Right ventricle myocardium inferior (tissue), 1 donor: ENCODE results near the gene OR13A1. TPM values are rescaled to one million over a fixed set of nuclear protein-coding genes. Genes with fewer than 3 reads are reported as not detected.
"Not testable (repeated sequence)": the region's sequence is repeated elsewhere in the genome, so short reads cannot be mapped to it uniquely, and the experiment has no call there.

Experiments used
- ATAC-seq: fragments of 200-7000 bp; cut with Tn5 transposase; one replicate; pipeline ENCODE4 v1.9.1; 2020; ENCODE audit warnings: mild to moderate bottlenecking, moderate library complexity
- DNase-seq: peaks from one replicate; pipeline ENCODE4 v3.0.0; 2021; ENCODE audit errors: missing footprints
- intact Hi-C: fragments of 100-400 bp; cut with DNase I; formaldehyde crosslinking; loops from one replicate; pipeline ENCODE4 v1.11.0; 2022
- total RNA-seq: library from RNA; stranded (reverse); fragmentation: NEBNext Ultra II Directional; extraction: Animal tissue kit (Norgen Biotek cat#: 25700); gene quantifications from one replicate; pipeline ENCODE4 v1.2.1, GENCODE V29; 2021
- donor health status: DM: no; HTN: yes; CAD: no; lungs with severe emphysema.

Gene OR13A1
- total RNA-seq, 1 donor from 2014 or later = not detected

DNA sequence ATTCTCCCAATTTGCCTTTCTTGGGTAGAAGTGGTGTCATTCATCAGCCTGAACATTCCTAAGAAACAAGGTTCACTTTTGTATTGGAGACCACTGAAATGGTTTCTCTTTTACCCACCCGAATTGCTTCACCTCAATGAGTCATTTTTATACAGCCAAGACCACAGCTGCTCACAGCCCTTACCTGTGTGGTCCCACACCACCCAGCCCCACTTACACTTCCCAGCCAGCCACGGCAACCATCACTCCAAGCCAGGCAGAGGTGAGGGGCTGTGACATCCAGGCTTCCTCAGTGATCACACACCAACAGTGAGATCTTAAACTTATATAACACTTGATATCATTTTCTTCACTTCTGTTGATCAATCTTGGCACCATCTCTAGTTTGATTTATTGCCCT is 20.7 kb downstream of the OR13A1 start:
- DNase-seq = peak; percentile 37
- no peak for ATAC-seq
- intact Hi-C loops = no loop called here

DNA sequence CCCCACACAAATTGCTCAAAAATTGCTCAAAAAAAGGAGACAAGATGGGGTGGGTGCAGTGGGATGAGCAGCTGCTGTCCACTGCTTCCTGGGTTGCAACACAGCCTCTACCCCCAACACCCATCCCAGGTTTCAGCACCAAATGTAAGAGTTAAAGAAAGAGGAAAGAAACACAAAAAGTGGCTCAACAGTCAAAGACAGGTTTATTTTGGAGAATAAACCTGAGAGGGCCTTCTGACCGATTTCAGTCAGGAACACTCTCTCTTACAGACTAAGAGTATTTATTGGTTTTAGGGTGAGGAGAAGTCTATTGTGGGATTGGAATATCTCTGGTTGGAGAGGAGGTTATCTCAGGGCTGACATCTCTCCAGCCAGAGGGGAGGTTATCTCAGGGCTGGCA is 28.4 kb downstream of the OR13A1 start:
- intact Hi-C loops = no loop called here

DNA sequence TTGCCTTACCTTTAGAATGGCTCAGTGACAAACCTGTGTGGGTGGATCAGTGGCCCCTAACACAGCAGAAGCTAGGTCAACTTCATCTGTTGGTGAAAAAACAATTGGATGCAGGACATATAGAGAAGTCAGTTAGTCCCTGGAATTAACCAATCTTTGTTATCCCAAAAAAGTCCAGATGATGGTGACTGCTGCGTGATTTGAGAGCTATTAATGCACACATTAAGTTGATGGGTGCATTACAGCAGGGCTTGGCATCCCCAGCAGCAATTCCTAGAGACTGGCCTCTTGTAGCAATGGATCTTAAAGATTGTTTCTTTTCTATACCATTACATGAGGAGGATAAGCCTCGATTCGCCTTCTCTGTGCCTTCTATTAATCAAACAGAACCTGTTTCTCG is 33.3 kb downstream of the OR13A1 start:
- no peak for DNase-seq
- no peak for ATAC-seq
- intact Hi-C loops = no loop called here

More for the DNA sequence above, 28.4 kb downstream of the OR13A1 start:
- no peak for DNase-seq
- ATAC-seq = no peak

DNA sequence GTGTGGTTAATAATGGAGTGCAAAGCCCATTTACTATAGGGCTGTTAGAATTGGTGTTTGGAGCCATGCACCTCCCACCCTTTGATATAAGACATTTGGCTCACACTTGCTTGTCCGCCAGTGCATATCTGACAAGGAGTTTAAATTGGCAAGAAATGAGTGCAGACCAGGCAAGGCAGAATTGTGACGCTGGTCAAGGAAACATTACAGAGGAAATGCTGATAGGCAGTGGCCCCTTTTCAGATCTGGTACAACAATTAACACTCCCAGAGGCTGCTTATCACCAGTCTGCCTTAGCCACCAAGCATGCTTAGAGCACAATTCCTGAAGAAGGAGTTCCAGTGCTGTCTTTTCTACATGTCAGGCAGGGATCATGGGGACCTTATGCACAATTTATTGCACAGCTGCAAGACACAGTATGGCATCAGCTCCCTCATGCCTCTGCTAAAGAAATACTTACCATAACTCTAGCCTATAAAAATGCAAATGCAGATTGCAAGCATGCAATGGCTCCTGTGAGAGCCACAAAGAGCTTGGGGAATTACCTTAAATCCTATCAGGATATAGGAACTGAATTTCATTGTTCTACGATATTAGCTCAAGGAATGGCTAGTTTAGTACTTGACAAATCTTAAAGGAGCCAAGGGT is 35.2 kb downstream of the OR13A1 start:
- intact Hi-C loops = no loop called here
- ATAC-seq (no peak), DNase-seq (no peak)

DNA sequence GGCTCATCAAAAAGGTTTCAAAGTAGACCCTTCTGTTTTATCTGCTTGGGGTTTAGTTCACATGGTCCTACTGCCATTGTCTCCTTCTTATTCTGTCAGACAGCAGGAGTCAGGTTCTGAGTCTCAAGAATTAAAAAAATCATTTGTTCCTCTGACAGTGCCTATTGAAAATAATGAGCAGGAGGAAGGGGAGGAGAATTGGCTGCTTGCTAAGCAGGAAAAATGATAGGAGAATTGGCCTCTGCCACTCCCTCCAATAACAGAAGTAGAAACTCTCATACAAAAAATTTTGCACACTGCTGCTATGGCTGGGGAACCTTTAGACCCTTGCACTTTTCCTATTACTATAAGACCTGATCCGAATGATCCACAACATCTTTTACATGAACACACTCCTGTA is 35.7 kb downstream of the OR13A1 start:
- intact Hi-C loops = no loop called here
- no peak for ATAC-seq

DNA sequence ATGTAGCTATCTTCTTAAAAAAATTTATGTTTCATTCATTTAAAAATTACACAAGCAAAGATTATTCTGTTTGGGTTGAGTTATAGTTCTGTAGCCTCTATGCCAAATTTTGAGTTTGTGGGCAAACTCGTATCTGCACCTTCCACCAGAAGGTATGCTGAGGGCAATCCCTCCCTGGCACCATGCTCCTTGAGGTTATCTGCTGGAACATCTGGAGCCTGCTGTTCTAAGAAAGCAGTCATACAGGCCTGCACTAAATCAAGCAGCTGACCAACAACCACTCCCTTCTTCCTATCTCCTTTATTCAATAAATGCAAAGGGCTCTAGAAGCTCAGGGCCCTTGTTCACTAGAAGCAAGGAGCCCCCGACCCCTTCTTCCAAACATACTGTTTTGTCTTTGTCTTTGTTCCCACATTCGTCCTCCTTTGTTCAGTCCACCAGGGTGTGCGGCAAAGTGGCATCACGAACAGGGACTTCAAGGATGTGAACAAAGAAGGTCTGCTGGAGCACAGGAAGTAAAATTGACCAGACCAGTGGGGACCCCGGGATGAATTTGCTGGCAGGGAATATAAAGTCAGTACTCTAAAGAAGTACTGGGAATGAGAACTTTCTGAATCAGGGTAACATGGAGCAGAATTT is 36.4 kb downstream of the OR13A1 start:
- no peak for ATAC-seq
- intact Hi-C loops = no loop called here

More for the DNA sequence above, 35.7 kb downstream of the OR13A1 start:
- DNase-seq = no peak

DNA sequence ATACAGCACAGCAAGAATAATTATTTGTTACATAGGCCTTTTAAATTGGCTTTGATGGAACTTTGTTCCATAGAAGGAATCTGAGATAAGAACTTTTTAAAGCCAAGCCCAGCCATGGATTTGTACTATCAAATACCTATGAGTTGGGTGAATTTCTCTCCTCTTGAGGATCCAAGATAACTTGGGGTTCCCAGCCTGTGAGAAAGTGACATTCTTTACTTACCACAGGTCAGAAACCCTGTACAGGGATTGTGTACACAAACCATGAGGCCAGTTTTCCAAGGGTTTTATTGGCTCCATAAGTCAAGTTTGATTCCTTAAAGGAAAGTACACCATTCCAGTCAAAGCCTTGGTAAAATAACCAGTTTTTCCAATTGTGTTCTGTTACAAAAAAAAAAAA is 39.3 kb downstream of the OR13A1 start:
- ATAC-seq, intact Hi-C loops, DNase-seq: not testable (repeated sequence)

More for the DNA sequence above, 36.4 kb downstream of the OR13A1 start:
- no peak for DNase-seq

DNA sequence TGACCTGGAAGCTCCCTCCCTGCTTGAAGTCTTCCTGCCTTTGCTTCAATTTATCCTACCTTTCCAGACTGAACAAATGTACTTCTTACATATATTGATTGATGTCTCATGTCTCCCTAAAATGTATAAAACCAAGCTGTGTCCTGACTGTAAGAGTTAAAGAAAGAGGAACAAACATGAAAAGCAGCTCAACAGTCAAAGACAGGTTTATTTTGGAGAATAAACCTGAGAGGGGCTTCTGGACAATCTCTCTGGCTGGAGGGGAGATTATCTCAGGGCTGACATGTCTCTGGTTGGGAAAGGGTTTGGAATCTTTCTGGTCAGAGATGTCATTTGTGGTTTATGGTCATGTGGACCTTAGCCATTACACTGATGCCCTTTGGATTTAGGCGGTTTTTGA is 41.0 kb downstream of the OR13A1 start:
- ATAC-seq = no peak
- intact Hi-C loops = no loop called here
- DNase-seq = no peak

DNA sequence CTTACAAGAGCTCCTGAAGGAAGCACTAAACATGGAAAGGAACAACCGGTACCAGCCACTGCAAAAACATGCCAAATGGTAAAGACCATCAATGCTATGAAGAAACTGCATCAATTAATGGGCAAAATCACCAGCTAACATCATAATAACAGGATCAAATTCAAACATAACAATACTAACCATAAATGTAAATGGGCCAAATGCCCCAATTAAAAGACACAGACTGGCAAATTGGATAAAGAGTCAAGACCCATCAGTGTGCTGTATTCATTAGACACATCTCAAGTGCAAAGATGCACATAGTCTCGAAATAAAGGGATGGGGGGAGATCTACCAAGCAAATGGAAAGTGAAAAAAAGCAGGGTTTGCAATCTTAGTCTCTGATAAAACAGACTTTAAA is 47.6 kb downstream of the OR13A1 start:
- intact Hi-C loops, DNase-seq, ATAC-seq: not testable (repeated sequence)

DNA sequence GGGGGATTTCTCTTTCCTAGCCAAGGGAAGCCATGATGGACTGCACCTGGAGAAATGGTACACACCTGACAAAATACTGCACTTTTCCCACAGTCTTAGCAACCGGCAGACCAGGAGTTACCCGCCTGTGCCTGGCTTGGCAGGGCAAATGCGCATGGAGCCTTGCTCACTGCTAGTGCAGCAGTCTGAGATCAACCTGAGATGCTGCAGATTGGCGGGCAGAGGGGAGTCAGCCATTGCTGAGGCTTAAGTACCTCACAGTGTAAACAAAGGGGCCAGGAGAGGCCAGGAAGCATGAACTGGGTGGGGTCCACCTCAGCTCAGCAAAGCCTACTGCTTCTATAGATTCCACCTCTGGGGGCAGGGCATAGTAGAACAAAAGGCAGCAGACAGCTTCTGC is 49.4 kb downstream of the OR13A1 start:
- ATAC-seq (no peak), DNase-seq (no peak)
- intact Hi-C loops = no loop called here

DNA sequence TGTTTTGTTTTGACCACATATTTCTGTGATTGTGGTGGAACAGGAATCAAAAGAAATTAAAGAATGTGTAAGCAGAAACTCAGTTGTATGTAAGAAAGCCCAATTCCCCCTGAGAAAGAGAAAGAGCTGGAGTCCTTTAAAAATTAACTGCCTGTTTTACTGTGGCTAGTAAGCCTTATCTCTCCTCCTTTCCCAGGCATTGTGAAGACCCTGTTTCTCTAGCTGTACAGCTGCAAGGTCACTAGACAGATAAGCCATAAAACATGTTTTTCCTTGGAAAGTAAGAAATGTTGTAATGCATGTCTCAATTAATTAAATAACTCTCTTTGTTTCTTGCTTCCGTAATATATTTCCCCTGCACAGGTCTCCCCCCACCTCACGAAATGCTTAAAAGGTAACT is 53.5 kb downstream of the OR13A1 start:
- DNase-seq (no peak), ATAC-seq (no peak)
- intact Hi-C loops = no loop called here

DNA sequence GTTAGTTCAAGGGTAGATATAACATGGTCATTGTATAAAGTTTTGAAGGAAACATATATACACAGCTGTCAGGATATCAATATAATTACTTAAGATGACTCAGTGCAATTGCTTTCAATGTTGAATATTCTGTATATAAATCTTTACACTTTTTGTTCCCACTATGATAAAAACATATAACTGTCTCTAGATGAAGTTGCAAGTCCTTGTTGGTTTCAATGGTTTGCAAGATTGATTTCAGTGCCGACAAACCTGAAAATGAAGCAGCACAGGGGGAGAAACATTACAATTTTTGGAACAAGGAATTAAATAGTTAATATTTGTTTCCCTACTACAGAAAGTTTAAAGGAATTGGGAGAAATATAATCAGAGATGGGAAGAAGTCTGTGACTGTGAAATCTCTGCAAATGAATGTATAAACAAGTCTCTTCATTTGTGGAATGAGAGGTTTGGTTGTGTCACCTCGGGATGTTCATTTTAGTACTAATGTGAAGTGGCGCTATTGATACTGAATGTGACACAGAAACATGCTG is 54.1 kb downstream of the OR13A1 start:
- intact Hi-C loops = no loop called here
- DNase-seq = no peak
- no peak for ATAC-seq

DNA sequence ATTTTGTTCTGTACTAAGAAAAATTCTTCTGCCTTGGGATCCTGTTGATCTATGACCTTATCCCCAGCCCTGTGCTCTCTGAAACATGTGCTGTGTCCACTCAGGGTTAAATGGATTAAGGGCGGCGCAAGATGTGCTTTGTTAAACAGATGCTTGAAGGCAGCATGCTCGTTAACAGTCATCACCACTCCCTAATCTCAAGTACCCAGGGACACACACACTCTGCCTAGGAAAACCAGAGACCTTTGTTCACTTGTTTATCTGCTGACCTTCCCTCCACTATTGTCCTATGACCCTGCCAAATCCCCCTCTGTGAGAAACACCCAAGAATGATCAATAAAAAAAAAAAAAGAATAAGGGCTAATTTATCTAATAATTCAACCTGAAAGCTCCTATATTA is 54.8 kb downstream of the OR13A1 start:
- ATAC-seq, intact Hi-C loops, DNase-seq: not testable (repeated sequence)

DNA sequence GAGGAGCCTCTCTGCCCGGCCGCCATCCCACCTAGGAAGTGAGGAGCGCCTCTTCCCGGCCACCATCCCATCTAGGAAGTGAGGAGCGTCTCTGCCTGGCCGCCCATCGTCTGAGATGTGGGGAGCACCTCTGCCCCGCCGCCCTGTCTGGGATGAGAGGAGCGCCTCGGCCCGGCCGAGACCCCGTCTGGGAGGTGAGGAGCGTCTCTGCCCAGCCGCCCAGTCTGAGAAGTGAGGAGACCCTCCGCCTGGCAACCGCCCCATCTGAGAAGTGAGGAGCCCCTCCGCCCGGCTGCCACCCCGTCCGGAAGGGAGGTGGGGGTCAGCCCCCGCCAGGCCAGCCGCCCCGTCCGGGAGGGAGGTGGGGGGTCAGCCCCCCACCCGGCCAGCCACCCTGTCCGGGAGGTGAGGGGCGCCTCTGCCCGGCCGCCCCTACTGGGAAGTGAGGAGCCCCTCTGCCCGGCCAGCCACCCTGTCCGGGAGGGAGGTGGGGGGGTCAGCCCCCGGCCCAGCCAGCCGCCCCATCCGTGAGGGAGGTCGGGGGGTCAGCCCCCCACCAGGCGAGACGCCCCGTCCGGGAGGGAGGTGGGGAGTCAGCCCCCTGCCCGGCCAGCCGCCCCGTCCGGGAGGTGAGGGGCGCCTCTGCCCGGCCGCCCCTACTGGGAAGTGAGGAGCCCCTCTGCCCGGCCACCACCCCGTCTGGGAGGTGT is 55.5 kb downstream of the OR13A1 start:
- DNase-seq, intact Hi-C loops, ATAC-seq: not testable (repeated sequence)

DNA sequence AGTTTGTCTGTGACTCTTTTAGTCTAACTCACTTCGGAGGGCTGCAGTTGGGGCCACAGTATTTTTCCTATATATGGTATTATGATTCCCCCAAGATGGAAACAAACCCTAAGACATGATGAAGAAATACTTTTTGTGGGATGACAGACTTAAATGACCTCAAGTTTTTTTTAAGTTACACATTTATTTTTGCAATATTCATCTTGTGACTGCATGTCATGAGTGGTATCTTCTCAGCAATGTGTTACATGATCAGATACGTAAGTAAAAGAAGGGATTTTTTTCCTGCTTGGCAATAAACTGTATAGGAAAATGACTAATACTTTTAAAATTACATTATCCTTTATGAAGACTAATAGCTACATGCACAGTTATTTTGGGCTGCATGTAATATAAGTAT is 57.8 kb downstream of the OR13A1 start:
- ATAC-seq (no peak), DNase-seq (no peak)
- intact Hi-C loops = no loop called here

DNA sequence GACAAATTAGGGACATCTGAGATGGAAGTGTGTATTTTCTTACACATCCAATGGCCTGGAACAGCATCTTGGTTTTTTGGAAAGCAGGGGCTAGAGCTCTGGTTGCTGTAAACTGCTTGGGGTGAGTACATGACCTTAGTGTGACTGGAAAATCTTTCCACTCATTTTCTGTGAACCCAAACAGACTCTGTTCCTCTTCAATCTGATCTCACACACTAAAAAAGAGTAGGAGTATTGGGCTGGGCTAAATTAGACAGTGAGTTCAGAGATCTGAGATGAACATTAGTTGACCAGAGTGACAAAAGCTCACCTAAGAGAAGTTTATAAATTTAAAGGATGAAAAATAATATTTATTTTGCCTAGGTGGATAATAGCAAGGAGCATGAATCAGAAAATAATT is 59.2 kb downstream of the OR13A1 start:
- no peak for ATAC-seq
- DNase-seq = no peak

DNA sequence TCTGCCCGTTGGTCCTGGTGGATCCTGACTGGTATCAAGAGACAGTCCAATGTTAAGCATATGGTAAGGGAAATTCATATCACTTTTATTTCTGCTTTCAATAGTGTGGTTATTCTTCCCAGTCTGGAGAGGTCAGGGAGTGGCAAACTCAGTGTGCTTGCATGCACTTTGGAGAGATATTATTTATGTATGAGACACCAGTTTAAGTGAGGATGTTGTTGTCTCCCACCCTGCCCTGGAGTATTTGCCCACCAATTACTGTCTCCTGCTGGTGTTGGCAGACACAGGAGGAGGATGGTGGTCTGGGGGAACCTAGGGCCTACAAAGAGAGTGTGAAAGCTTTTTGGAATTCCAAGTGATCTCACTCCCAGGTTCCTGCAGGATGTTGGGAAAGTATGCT is 59.7 kb downstream of the OR13A1 start:
- intact Hi-C loops = no loop called here
- DNase-seq = no peak
- ATAC-seq = no peak

More for the DNA sequence above, 59.2 kb downstream of the OR13A1 start:
- intact Hi-C loops = no loop called here

DNA sequence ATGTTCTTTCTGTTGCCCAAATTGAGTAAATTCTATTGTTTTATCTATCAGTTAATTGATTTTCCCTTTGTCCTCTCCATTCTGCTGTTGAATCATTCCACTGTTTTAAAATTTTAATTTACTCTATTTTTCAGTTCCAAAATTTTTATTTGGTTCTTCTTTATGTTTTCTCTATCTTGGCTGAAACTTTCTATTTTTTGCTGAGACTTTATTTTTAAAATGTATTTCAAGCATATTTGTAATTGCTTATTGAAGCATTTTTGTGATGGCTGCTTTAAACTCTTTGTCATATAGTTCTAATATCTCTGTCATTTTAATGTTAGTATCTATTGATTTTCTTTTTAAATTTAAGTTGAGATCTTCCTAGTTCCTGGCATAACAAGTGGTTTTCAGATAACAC is 60.5 kb downstream of the OR13A1 start:
- intact Hi-C loops = loop anchor here (5.0 kb wide), 1 partner anchor 207 kb away; no protein-coding TSS in a partner anchor
- DNase-seq = no peak

DNA sequence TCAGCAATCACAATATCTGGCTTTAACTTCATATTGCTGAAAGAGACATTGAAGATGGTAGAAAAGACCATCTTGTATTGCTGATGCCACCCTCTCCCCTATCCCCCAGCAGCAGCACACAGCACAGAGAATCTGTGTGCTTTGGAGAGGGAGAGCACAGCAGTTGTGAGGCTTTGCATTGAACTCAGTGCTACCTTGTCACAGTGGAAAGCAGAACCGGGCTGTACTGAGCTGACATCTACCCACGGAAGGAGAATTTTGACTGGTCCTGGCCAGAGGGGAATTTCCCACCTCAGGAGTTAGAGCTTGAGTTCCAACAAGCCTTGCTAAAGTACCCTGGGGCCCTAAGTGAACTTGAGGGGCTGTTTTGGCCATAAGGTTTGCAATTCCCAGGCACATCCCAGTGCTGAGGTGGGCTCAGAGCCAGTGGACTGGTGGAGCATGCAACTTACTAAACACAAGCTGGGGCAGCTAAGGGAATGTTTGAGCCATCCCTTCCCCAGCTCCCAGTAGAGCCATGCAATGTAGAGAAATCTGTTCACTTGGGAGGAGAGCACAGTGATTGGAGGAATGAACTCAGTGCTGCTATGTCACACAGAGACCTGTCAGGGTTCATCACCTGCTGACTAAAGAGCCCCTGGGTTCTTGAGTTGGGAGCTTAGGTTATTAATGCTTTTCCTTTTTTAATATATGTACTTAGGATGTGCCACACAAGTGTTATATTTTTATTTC is 62.1 kb downstream of the OR13A1 start:
- no peak for ATAC-seq
- no peak for DNase-seq
- intact Hi-C loops = loop anchor here (5.0 kb wide), 1 partner anchor 209 kb away; no protein-coding TSS in a partner anchor

More for the DNA sequence above, 60.5 kb downstream of the OR13A1 start:
- ATAC-seq = no peak
